H9 (cell line): ENCODE data around the gene MTHFS. TPM values are rescaled to one million over a fixed set of nuclear protein-coding genes. Genes with fewer than 3 reads are reported as not detected.

Experiments
- DNase-seq: peaks from one replicate; pipeline ENCODE4 v3.0.0-alpha.2; 2017
- H2AFZ ChIP-seq: one replicate; pipeline ENCODE4 v1.6.1; 2013; ENCODE audit warnings: mild to moderate bottlenecking, low read length, control low read depth, moderate library complexity
- H2AK5ac ChIP-seq: 2 replicates; pipeline ENCODE4 v1.6.1; 2013; ENCODE audit warnings: low read length, control low read depth, mixed read lengths; ENCODE audit not compliant: insufficient read length
- H2BK120ac ChIP-seq: one replicate; pipeline ENCODE4 v1.6.1; 2013; ENCODE audit warnings: low read depth, mild to moderate bottlenecking, low read length, control low read depth, inconsistent platforms; ENCODE audit not compliant: poor library complexity, severe bottlenecking
- H2BK12ac ChIP-seq: 2 replicates; pipeline ENCODE4 v1.6.1; 2013; ENCODE audit warnings: low read length, control low read depth, mixed read lengths, low read depth; ENCODE audit not compliant: insufficient read length
- H2BK15ac ChIP-seq: 2 replicates; pipeline ENCODE4 v1.6.1; 2013; ENCODE audit warnings: low read depth, low read length, control low read depth
- H2BK20ac ChIP-seq: one replicate; pipeline ENCODE4 v1.6.1; 2013; ENCODE audit warnings: low read depth, mild to moderate bottlenecking, low read length, control low read depth, inconsistent platforms; ENCODE audit not compliant: poor library complexity, severe bottlenecking
- H2BK5ac ChIP-seq: 2 replicates; pipeline ENCODE4 v1.6.1; 2013; ENCODE audit warnings: low read length, control low read depth, mixed read lengths; ENCODE audit not compliant: insufficient read length
- H3K14ac ChIP-seq: 2 replicates; pipeline ENCODE4 v1.6.1; 2013; ENCODE audit warnings: low read length, control low read depth; ENCODE audit not compliant: insufficient read depth
- H3K18ac ChIP-seq: 2 replicates; pipeline ENCODE4 v1.6.1; 2013; ENCODE audit warnings: low read depth, mild to moderate bottlenecking, mixed read lengths, low read length, control low read depth; ENCODE audit not compliant: insufficient read length
- H3K23ac ChIP-seq: 2 replicates; pipeline ENCODE4 v1.6.1; 2013; ENCODE audit warnings: low read length, control low read depth, mixed read lengths, low read depth; ENCODE audit not compliant: insufficient read length
- H3K23me2 ChIP-seq: 2 replicates; pipeline ENCODE4 v1.6.1; 2013; ENCODE audit warnings: low read depth, mild to moderate bottlenecking, mixed read lengths, low read length, control low read depth; ENCODE audit not compliant: insufficient read length, poor library complexity, severe bottlenecking
- H3K27ac ChIP-seq: 2 replicates; pipeline ENCODE4 v1.5.1; 2013; ENCODE audit warnings: low read length, control low read depth, mixed read lengths, low read depth; ENCODE audit not compliant: insufficient read length
- H3K27me3 ChIP-seq: 2 replicates; pipeline ENCODE4 v1.6.1; 2013; ENCODE audit warnings: low read length, control low read depth, inconsistent platforms; ENCODE audit not compliant: insufficient read depth
- H3K4ac ChIP-seq: 2 replicates; pipeline ENCODE4 v1.6.1; 2013; ENCODE audit warnings: low read depth, mild to moderate bottlenecking, control low read depth, inconsistent platforms, low read length, moderate library complexity
- H3K4me1 ChIP-seq: 2 replicates; pipeline ENCODE4 v1.6.1; 2013; ENCODE audit warnings: low read length, control low read depth, inconsistent platforms; ENCODE audit not compliant: insufficient read depth
- H3K4me2 ChIP-seq: 2 replicates; pipeline ENCODE4 v1.6.1; 2013; ENCODE audit warnings: low read length, control low read depth, mixed read lengths; ENCODE audit not compliant: insufficient read length, insufficient read depth
- H3K56ac ChIP-seq: 2 replicates; pipeline ENCODE4 v1.6.1; 2013; ENCODE audit warnings: low read depth, mild to moderate bottlenecking, mixed read lengths, low read length, control low read depth; ENCODE audit not compliant: insufficient read length
- H3K79me1 ChIP-seq: 2 replicates; pipeline ENCODE4 v1.6.1; 2013; ENCODE audit warnings: low read depth, mild to moderate bottlenecking, moderate library complexity, low read length, control low read depth, inconsistent platforms; ENCODE audit not compliant: insufficient read depth, poor library complexity, severe bottlenecking
- H3K79me2 ChIP-seq: 2 replicates; pipeline ENCODE4 v1.6.1; 2013; ENCODE audit warnings: low read length, control low read depth, inconsistent platforms; ENCODE audit not compliant: insufficient read depth
- H3K9ac ChIP-seq: 2 replicates; pipeline ENCODE4 v1.6.1; 2013; ENCODE audit warnings: low read length, control low read depth, mixed read lengths; ENCODE audit not compliant: insufficient read length; ENCODE audit errors: extremely low read depth
- H3K9me3 ChIP-seq: one replicate; pipeline ENCODE4 v1.6.1; 2013; ENCODE audit warnings: low read depth, low read length, inconsistent platforms; ENCODE audit not compliant: control insufficient read depth
- H3T11ph ChIP-seq: one replicate; pipeline ENCODE4 v1.6.1; 2013; ENCODE audit warnings: mild to moderate bottlenecking, low read length, control low read depth, inconsistent platforms
- H4K20me1 ChIP-seq: one replicate; pipeline ENCODE4 v1.6.1; 2013; ENCODE audit not compliant: control insufficient read depth, insufficient read length, insufficient read depth
- H4K5ac ChIP-seq: 2 replicates; pipeline ENCODE4 v1.6.1; 2013; ENCODE audit warnings: low read depth, mild to moderate bottlenecking, mixed read lengths, low read length, control low read depth; ENCODE audit not compliant: insufficient read length
- H4K8ac ChIP-seq: replicated peaks from 2 replicates; pipeline ENCODE4 v1.6.1; 2013; ENCODE audit warnings: low read length, control low read depth, mixed read lengths, low read depth; ENCODE audit not compliant: insufficient read length
- H4K91ac ChIP-seq: 2 replicates; pipeline ENCODE4 v1.6.1; 2013; ENCODE audit warnings: low read depth, mild to moderate bottlenecking, moderate library complexity, mixed read lengths, low read length, control low read depth; ENCODE audit not compliant: insufficient read length
- H3K27ac Mint-ChIP-seq, 3 experiments: 2 replicates in 2 of 3; 3 replicates in 1 of 3; pipeline ENCODE4 v1.8.0; 2020 to 2021; ENCODE audit warnings: mixed read lengths in 3 of 3, mild to moderate bottlenecking in 1 of 3, moderate library complexity in 1 of 3
- H3K27me3 Mint-ChIP-seq: 2 replicates; pipeline ENCODE4 v1.8.0; 2021; ENCODE audit warnings: low read depth, mild to moderate bottlenecking, moderate library complexity, mixed read lengths
- H3K36me3 Mint-ChIP-seq, 3 experiments: 2 replicates in 2 of 3; 3 replicates in 1 of 3; pipeline ENCODE4 v1.8.0; 2020 to 2021; ENCODE audit warnings: low read depth in 3 of 3, mixed read lengths in 3 of 3; ENCODE audit not compliant: insufficient read depth in 1 of 3
- H3K4me1 Mint-ChIP-seq, 2 experiments: 2 replicates each; pipeline ENCODE4 v1.8.0; 2020; ENCODE audit warnings: mixed read lengths in 2 of 2
- H3K4me3 Mint-ChIP-seq, 2 experiments: 2 replicates in 1 of 2; 3 replicates in 1 of 2; pipeline ENCODE4 v1.8.0; 2020 to 2021; ENCODE audit warnings: mild to moderate bottlenecking in 2 of 2, mixed read lengths in 2 of 2, moderate library complexity in 1 of 2
- H3K9me3 Mint-ChIP-seq, 2 experiments: 2 replicates in 1 of 2; 3 replicates in 1 of 2; pipeline ENCODE4 v1.8.0; 2020; ENCODE audit warnings: mild to moderate bottlenecking in 2 of 2, mixed read lengths in 2 of 2, moderate library complexity in 1 of 2
- WGBS: extraction: QIAGEN DNeasy Blood & Tissue Kit; methylation state at CpG from one replicate; pipeline ENCODE4 v1.1.7; 2013; ENCODE audit warnings: missing lambda C conversion rate, low lambda C conversion rate, mixed read lengths; ENCODE audit not compliant: insufficient read length; ENCODE audit errors: extremely low coverage; 5-methylcytosine and 5-hydroxymethylcytosine counted together
- total RNA-seq: library from RNA; stranded (reverse); gene quantifications from 2 replicates; pipeline ENCODE4 v1.2.1, GENCODE V29; 2021
- TF ChIP-seq, protein P1 (sequence below): fragments of 200-600 bp; sonication (generic); conservative IDR thresholded peaks from 3 replicates; pipeline ENCODE4 v1.8.0; 2021; ENCODE audit warnings: antibody characterized with exemption, mild to moderate bottlenecking

MTHFS gene
- total RNA-seq, 1 experiment from 2014 or later, result 36.9 TPM

DNA sequence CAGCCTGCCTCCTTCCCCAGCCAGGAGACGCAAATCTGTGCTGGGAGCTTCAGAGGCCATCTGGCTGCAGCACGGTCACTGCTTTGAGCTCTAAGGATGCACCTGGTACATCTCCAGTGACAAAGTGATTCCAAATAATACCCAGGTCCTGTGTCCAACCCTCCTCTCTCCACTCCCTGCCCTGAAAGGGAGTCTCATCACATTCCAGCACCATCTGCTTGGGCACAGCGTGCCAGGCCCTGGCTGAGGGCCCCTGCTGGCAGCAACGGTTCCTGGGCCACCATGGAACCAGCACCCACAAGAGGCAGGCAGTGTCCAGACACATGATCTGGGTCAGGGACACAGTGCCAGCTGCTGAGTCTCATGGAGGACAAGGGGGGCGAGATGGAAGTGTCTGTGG is 81.3 kb downstream of the MTHFS start:
- WGBS, result no CpG with 5 or more reads among the region's 5 CpGs
- Histone ChIP-seq H3K4ac (no peak overlapping the region), H2BK20ac (no peak overlapping the region), H3K56ac (no peak overlapping the region), H2BK15ac (no peak overlapping the region), H3K9me3 (no peaks in the 10 kb centered on the region), H4K5ac (no peak overlapping the region), H2BK12ac (no peak overlapping the region), H3K4me2 (no peak overlapping the region), H3K27ac (no peak overlapping the region), H3K27me3 (no peaks in the 10 kb centered on the region), H4K20me1 (no peaks in the 10 kb centered on the region), H3K9ac (no peak overlapping the region), H3K79me1 (no peaks in the 10 kb centered on the region), H3K18ac (no peak overlapping the region), H3K14ac (no peak overlapping the region; the same call in 1 of the 2 replicates), H4K91ac (no peak overlapping the region), H3K79me2 (no peaks in the 10 kb centered on the region), H2AFZ (no peak overlapping the region), H3K4me1 (peaks cover 2% of the 10 kb centered on the region), H2BK120ac (no peak overlapping the region), H2AK5ac (no peak overlapping the region), H4K8ac (no peak overlapping the region), H3K23ac (no peak overlapping the region), H2BK5ac (no peak overlapping the region), H3K23me2 (no peaks in the 10 kb centered on the region), H3T11ph (no peak overlapping the region)
- H3K27me3 Mint-ChIP-seq, result no peaks in the 10 kb centered on the region
- no peak for DNase-seq
- peak overlapping the region in 1 of 3 experiments; percentile 46; a peak in 1 of 7 replicates for H3K27ac Mint-ChIP-seq
- H3K4me3 Mint-ChIP-seq, result no peak overlapping the region
- peaks cover 14 to 16% of the 10 kb centered on the region in 2 experiments for H3K4me1 Mint-ChIP-seq
- TF ChIP-seq, protein P1, sequence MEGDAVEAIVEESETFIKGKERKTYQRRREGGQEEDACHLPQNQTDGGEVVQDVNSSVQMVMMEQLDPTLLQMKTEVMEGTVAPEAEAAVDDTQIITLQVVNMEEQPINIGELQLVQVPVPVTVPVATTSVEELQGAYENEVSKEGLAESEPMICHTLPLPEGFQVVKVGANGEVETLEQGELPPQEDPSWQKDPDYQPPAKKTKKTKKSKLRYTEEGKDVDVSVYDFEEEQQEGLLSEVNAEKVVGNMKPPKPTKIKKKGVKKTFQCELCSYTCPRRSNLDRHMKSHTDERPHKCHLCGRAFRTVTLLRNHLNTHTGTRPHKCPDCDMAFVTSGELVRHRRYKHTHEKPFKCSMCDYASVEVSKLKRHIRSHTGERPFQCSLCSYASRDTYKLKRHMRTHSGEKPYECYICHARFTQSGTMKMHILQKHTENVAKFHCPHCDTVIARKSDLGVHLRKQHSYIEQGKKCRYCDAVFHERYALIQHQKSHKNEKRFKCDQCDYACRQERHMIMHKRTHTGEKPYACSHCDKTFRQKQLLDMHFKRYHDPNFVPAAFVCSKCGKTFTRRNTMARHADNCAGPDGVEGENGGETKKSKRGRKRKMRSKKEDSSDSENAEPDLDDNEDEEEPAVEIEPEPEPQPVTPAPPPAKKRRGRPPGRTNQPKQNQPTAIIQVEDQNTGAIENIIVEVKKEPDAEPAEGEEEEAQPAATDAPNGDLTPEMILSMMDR, result no peak
- H3K36me3 Mint-ChIP-seq, result peaks cover 7 to 15% (median 10%) of the 10 kb centered on the region in 3 experiments
- peaks cover 7 to 8% of the 10 kb centered on the region in 2 experiments; a peak in 4 of 5 replicates for H3K9me3 Mint-ChIP-seq
